Measurements from ENCODE around the gene ACOT13.

ACOT13 gene

DNA sequence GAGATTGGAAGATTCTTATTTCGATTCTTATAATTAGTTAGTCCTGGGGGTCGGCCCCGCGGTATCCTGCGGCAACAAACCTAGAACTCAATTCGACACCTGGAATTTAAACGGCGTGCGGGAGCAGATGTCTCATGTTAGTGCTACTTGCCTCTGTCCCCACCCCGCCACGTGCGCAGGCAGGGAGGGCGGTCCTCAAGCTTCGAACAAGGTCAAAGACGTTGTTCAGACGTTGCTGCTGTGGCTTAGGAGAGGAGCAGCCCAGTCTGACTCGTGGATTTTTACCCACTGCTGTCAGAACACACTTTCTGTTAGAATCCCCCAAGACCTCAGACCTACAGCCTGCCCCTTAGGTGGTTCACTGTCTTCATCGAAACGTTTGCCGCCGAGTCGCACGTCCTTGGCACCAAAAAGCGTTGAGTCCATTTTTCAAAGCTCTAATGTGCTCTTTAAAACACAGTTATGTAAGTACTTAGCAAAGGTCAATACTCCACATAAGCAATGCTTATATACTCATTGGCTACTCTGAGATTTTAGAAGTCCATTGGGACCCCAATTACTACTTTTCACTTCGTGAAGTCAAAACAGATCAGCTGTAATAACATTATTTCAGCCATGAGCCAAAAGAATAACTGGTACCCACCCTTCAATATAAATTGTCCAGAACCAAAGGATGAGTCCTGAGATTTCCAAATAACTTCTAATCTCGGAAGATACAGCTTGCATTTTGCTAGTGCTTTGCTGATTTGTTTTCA lies 54.8 kb downstream of the ACOT13 start (continued):
- no peak for TF ChIP-seq ZNF548 (tag by site-specific recombination; IDR thresholded peaks at IDR 0.05)
- TF ChIP-seq ZNF169 (tag by site-specific recombination; IDR thresholded peaks at IDR 0.05), result no peak
- TF ChIP-seq ZBTB7A (tag by site-specific recombination; IDR thresholded peaks at IDR 0.05; ENCODE audit: low read depth), result 0 out of 2 replicates have a peak, but pooled peaks have one; percentile 46
- no peak for TF ChIP-seq ZFP41 (tag by site-specific recombination; IDR thresholded peaks at IDR 0.05; ENCODE audit: borderline replicate concordance)
- no peak for TF ChIP-seq BCL11A (tag by site-specific recombination; IDR thresholded peaks at IDR 0.05; ENCODE audit: low read depth)
- TF ChIP-seq, protein P1, sequence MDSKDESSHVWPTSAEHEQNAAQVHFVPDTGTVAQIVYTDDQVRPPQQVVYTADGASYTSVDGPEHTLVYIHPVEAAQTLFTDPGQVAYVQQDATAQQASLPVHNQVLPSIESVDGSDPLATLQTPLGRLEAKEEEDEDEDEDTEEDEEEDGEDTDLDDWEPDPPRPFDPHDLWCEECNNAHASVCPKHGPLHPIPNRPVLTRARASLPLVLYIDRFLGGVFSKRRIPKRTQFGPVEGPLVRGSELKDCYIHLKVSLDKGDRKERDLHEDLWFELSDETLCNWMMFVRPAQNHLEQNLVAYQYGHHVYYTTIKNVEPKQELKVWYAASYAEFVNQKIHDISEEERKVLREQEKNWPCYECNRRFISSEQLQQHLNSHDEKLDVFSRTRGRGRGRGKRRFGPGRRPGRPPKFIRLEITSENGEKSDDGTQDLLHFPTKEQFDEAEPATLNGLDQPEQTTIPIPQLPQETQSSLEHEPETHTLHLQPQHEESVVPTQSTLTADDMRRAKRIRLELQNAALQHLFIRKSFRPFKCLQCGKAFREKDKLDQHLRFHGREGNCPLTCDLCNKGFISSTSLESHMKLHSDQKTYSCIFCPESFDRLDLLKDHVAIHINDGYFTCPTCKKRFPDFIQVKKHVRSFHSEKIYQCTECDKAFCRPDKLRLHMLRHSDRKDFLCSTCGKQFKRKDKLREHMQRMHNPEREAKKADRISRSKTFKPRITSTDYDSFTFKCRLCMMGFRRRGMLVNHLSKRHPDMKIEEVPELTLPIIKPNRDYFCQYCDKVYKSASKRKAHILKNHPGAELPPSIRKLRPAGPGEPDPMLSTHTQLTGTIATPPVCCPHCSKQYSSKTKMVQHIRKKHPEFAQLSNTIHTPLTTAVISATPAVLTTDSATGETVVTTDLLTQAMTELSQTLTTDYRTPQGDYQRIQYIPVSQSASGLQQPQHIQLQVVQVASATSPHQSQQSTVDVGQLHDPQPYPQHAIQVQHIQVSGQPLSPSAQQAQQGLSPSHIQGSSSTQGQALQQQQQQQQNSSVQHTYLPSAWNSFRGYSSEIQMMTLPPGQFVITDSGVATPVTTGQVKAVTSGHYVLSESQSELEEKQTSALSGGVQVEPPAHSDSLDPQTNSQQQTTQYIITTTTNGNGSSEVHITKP (tag by site-specific recombination; IDR thresholded peaks at IDR 0.05), result no peak
- TF ChIP-seq, protein P2, sequence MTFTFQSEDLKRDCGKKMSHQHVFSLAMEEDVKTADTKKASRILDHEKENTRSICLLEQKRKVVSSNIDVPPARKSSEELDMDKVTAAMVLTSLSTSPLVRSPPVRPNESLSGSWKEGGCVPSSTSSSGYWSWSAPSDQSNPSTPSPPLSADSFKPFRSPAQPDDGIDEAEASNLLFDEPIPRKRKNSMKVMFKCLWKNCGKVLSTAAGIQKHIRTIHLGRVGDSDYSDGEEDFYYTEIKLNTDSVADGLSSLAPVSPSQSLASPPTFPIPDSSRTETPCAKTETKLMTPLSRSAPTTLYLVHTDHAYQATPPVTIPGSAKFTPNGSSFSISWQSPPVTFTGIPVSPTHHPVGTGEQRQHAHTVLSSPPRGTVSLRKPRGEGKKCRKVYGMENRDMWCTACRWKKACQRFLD (tag by site-specific recombination; IDR thresholded peaks at IDR 0.05), result no peak
- TF ChIP-seq ZNF776 (tag by site-specific recombination; IDR thresholded peaks at IDR 0.05; ENCODE audit: borderline replicate concordance), result no peak
- TF ChIP-seq ZNF48 (tag by site-specific recombination; IDR thresholded peaks at IDR 0.05), result no peak
- TF ChIP-seq ZNF335 (tag by site-specific recombination; conservative IDR thresholded peaks at IDR 0.05), result peak; percentile 88
- TF ChIP-seq, protein P3, sequence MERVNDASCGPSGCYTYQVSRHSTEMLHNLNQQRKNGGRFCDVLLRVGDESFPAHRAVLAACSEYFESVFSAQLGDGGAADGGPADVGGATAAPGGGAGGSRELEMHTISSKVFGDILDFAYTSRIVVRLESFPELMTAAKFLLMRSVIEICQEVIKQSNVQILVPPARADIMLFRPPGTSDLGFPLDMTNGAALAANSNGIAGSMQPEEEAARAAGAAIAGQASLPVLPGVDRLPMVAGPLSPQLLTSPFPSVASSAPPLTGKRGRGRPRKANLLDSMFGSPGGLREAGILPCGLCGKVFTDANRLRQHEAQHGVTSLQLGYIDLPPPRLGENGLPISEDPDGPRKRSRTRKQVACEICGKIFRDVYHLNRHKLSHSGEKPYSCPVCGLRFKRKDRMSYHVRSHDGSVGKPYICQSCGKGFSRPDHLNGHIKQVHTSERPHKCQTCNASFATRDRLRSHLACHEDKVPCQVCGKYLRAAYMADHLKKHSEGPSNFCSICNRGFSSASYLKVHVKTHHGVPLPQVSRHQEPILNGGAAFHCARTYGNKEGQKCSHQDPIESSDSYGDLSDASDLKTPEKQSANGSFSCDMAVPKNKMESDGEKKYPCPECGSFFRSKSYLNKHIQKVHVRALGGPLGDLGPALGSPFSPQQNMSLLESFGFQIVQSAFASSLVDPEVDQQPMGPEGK (tag by site-specific recombination; IDR thresholded peaks at IDR 0.05), result no peak
- no peak for TF ChIP-seq IKZF3 (tag by site-specific recombination; IDR thresholded peaks at IDR 0.05)
- TF ChIP-seq PRDM1 (tag by site-specific recombination; IDR thresholded peaks at IDR 0.05), result peak; percentile 23; the same call in 1 of the 2 replicates
- no peak for TF ChIP-seq ZNF37A (tag by site-specific recombination; IDR thresholded peaks at IDR 0.05)
- no peak for TF ChIP-seq ZNF174 (tag by site-specific recombination; IDR thresholded peaks at IDR 0.05)
- TF ChIP-seq, protein P4, sequence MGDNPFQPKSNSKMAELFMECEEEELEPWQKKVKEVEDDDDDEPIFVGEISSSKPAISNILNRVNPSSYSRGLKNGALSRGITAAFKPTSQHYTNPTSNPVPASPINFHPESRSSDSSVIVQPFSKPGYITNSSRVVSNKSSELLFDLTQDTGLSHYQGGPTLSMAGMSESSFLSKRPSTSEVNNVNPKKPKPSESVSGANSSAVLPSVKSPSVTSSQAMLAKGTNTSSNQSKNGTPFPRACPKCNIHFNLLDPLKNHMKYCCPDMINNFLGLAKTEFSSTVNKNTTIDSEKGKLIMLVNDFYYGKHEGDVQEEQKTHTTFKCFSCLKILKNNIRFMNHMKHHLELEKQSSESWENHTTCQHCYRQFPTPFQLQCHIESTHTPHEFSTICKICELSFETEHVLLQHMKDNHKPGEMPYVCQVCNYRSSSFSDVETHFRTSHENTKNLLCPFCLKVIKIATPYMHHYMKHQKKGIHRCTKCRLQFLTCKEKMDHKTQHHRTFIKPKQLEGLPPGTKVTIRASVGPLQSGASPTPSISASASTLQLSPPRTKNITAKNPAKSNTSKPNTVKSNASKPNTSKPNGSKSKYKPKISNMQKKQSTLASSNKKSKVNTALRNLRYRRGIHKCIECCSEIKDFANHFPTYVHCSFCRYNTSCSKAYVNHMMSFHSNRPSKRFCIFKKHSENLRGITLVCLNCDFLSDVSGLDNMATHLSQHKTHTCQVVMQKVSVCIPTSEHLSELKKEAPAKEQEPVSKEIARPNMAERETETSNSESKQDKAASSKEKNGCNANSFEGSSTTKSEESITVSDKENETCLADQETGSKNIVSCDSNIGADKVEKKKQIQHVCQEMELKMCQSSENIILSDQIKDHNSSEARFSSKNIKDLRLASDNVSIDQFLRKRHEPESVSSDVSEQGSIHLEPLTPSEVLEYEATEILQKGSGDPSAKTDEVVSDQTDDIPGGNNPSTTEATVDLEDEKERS (tag by site-specific recombination; IDR thresholded peaks at IDR 0.05), result no peak
- TF ChIP-seq, protein P5, sequence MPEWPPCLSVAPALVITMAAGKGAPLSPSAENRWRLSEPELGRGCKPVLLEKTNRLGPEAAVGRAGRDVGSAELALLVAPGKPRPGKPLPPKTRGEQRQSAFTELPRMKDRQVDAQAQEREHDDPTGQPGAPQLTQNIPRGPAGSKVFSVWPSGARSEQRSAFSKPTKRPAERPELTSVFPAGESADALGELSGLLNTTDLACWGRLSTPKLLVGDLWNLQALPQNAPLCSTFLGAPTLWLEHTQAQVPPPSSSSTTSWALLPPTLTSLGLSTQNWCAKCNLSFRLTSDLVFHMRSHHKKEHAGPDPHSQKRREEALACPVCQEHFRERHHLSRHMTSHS (tag by site-specific recombination; IDR thresholded peaks at IDR 0.05), result no peak
- TF ChIP-seq EGR2 (tag by site-specific recombination; IDR thresholded peaks at IDR 0.05; ENCODE audit: low read depth), result no peak; the same call in 1 of the 2 replicates
- TF ChIP-seq ZNF560 (tag by site-specific recombination; IDR thresholded peaks at IDR 0.05; ENCODE audit: borderline replicate concordance), result no peak
- TF ChIP-seq TCF7L2 (IDR thresholded peaks at IDR 0.05; ENCODE audit: borderline replicate concordance, low read depth, low read length), result no peak
- TF ChIP-seq, protein P6, sequence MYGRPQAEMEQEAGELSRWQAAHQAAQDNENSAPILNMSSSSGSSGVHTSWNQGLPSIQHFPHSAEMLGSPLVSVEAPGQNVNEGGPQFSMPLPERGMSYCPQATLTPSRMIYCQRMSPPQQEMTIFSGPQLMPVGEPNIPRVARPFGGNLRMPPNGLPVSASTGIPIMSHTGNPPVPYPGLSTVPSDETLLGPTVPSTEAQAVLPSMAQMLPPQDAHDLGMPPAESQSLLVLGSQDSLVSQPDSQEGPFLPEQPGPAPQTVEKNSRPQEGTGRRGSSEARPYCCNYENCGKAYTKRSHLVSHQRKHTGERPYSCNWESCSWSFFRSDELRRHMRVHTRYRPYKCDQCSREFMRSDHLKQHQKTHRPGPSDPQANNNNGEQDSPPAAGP (tag by site-specific recombination; IDR thresholded peaks at IDR 0.05), result no peak
- TF ChIP-seq KLF16 (tag by site-specific recombination; IDR thresholded peaks at IDR 0.05), result no peak
- no peak for TF ChIP-seq GLI4 (tag by site-specific recombination; IDR thresholded peaks at IDR 0.05)
- no peak; the same call in 1 of the 2 replicates for TF ChIP-seq ZNF501 (tag by site-specific recombination; IDR thresholded peaks at IDR 0.05)
- no peak for TF ChIP-seq HOXC10 (CRISPR knock-in tag; IDR thresholded peaks at IDR 0.05)
- TF ChIP-seq, protein P7, sequence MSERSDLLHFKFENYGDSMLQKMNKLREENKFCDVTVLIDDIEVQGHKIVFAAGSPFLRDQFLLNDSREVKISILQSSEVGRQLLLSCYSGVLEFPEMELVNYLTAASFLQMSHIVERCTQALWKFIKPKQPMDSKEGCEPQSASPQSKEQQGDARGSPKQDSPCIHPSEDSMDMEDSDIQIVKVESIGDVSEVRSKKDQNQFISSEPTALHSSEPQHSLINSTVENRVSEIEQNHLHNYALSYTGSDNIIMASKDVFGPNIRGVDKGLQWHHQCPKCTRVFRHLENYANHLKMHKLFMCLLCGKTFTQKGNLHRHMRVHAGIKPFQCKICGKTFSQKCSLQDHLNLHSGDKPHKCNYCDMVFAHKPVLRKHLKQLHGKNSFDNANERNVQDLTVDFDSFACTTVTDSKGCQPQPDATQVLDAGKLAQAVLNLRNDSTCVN (tag by site-specific recombination; optimal IDR thresholded peaks at IDR 0.05), result peak; percentile 27
- no peak for TF ChIP-seq GLI2 (tag by site-specific recombination; IDR thresholded peaks at IDR 0.05; ENCODE audit: borderline replicate concordance, low read depth)

All from HEK293 (cell line).